ENCODE data around the gene PRAMEF13.
"Not testable (repeated sequence)": the region's sequence is repeated elsewhere in the genome, so short reads cannot be mapped to it uniquely, and the experiment has no call there.

Gene PRAMEF13

DNA sequence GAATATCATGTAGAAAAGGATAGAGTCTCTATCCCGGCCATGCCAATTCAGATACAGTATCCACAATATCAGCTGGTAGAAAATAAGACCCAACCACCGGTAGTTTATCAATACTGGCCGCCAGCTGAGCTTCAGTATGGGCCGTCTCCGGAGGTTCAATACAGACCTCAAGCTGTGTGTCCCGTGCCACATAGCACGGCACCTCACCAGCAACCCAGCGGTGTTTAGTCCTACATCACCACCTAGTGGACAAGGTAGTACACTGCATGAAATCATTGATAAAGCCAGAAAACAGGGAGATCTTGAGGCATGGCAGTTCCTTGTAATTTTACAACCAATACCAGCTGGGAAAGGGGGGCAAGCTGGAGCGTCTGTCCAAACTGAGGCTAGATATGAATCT lies 7.5 kb upstream of the PRAMEF13 start:
- not testable (repeated sequence) for DNase-seq

DNA sequence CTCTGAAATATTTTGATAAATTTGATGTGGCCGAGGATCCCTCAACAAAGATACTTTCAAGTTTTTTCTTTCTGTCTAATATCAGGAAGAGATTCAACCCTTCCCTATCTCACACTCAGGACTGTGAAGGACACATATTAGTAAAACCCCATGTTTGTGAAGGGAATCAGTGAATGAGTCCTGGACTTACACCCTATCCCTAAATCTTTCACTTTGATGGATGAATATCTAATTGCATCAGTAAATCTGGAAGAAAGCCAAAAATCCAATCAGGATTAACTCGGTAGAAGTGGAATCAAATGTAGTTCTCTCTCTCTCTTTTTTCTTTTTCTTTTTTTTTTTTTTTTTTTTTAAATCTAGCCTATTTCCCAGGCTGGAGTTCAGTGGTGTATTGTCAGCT lies 29.7 kb downstream of the PRAMEF13 start, which contains the start of gene PRAMEF9:
Gene PRAMEF9 (plus strand): TSS at position 301 of the 400 bp plus-strand sequence. CDS start 3,433 bp downstream, outside the sequence.
- DNase-seq = not testable (repeated sequence)

DNA sequence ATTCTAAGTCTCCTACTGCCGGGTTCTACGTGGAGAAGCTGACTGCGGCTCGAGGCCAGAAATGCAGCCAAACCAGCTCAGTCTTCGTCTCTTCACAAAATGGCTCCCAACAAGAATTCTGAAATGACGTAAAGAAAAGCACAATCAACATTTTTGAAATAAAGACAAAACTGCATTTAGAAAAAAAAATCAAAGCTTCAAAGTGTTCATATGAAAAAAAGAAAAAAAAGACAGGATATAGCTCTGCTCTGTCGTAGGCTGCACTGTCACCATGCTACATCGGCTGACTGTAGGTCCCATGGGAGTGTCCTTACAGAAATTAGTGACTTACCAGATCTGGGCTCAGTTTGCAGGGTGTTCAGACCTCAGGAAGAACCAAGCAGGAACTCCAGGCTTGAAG lies 35.7 kb downstream of the PRAMEF13 start, which contains the start of gene HNRNPCL4:
Gene HNRNPCL4 (minus strand): TSS at position 101 of the 400 bp plus-strand sequence. CDS start 164 bp downstream, outside the sequence.
- not testable (repeated sequence) for DNase-seq

DNA sequence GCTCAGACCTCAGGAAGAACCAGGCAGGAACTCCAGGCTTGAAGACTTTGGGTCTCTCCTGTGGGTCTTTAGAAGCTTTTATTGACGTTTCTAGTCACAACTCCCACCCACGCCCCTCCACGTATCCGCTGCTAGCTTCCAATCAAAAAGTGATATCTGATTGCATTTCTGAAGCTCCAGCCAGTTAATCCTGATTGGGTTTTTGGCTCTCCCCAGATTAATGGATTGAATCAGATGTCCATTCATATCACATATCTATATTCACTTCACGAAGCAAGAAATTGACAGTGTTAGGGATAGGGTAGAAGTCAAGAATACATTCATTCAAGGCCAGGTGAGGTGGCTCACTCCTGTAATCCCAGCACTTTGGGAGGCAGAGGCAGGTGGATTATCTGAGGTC lies 45.3 kb downstream of the PRAMEF13 start, which contains the start of gene PRAMEF26:
Gene PRAMEF26 (minus strand): TSS at position 101 of the 400 bp plus-strand sequence. CDS start 2,914 bp downstream, outside the sequence.
- DNase-seq = not testable (repeated sequence)
